Chondrocyte (in vitro differentiated cells): ENCODE measurements around the gene SLC6A6. TPM values are rescaled to one million over a fixed set of nuclear protein-coding genes. Genes with fewer than 3 reads are reported as not detected.

Experiments used
- DNase-seq: peaks from one replicate; pipeline ENCODE4 v3.0.0; 2021; ENCODE audit warnings: mixed read lengths, low spot score
- H3K27ac Mint-ChIP-seq: one replicate; pipeline ENCODE4 v1.8.0; 2021; ENCODE audit warnings: mild to moderate bottlenecking, moderate library complexity, mixed read lengths; ENCODE audit not compliant: unreplicated experiment
- H3K27me3 Mint-ChIP-seq: 2 replicates; pipeline ENCODE4 v1.8.0; 2021; ENCODE audit warnings: low read depth, mixed read lengths
- H3K36me3 Mint-ChIP-seq: 2 replicates; pipeline ENCODE4 v1.8.0; 2021; ENCODE audit warnings: low read depth, mixed read lengths
- H3K4me1 Mint-ChIP-seq: 2 replicates; pipeline ENCODE4 v1.8.0; 2021; ENCODE audit warnings: low read depth, mild to moderate bottlenecking, mixed read lengths
- H3K4me3 Mint-ChIP-seq: one replicate; pipeline ENCODE4 v1.8.0; 2021; ENCODE audit warnings: mild to moderate bottlenecking, moderate library complexity, mixed read lengths; ENCODE audit not compliant: unreplicated experiment
- H3K9me3 Mint-ChIP-seq: 2 replicates; pipeline ENCODE4 v1.8.0; 2021; ENCODE audit warnings: low read depth, mixed read lengths
- CTCF ChIP-seq: fragments of 200-600 bp; sonication (generic); IDR thresholded peaks from 2 replicates; pipeline ENCODE4 v1.5.0; 2021; ENCODE audit warnings: antibody characterized with exemption, mild to moderate bottlenecking, moderate library complexity
- total RNA-seq: library from RNA; stranded (reverse); gene quantifications from 3 replicates; pipeline ENCODE4 v1.2.1, GENCODE V29; 2021

The SLC6A6 gene
- total RNA-seq, 1 donor from 2014 or later: 46.0 TPM

- Mint-ChIP-seq H3K27me3 (no peaks in the 10 kb centered on the region), H3K4me1 (peaks cover 44% of the 10 kb centered on the region), H3K9me3 (no peaks in the 10 kb centered on the region), H3K27ac (no peak overlapping the region), H3K4me3 (no peak overlapping the region), H3K36me3 (no peaks in the 10 kb centered on the region)
- no peak for DNase-seq
- TF ChIP-seq CTCF: no peak
These were observed 13.2 kb upstream of the SLC6A6 start for GRCh38 chr3:14389166-14389606.

GRCh38 chr3:14389716-14390115, 12.7 kb upstream of the SLC6A6 start:
- Mint-ChIP-seq H3K4me1 (peaks cover 49% of the 10 kb centered on the region), H3K27ac (no peak overlapping the region), H3K9me3 (no peaks in the 10 kb centered on the region), H3K36me3 (no peaks in the 10 kb centered on the region), H3K4me3 (no peak overlapping the region), H3K27me3 (no peaks in the 10 kb centered on the region)
- no peak for TF ChIP-seq CTCF
- DNase-seq: no peak

- Mint-ChIP-seq H3K27ac (peak overlapping the region; percentile 89), H3K9me3 (no peaks in the 10 kb centered on the region), H3K27me3 (no peaks in the 10 kb centered on the region), H3K36me3 (no peaks in the 10 kb centered on the region), H3K4me3 (no peak overlapping the region), H3K4me1 (peaks cover 54% of the 10 kb centered on the region)
- no peak for TF ChIP-seq CTCF
- DNase-seq: no peak
These were observed 11.4 kb upstream of the SLC6A6 start for GRCh38 chr3:14391033-14391432.

- no peak overlapping the region for H3K4me3 Mint-ChIP-seq
- H3K4me1 Mint-ChIP-seq: peaks cover 61% of the 10 kb centered on the region
- no peak overlapping the region for H3K27ac Mint-ChIP-seq
- TF ChIP-seq CTCF: no peak
- H3K27me3 Mint-ChIP-seq: no peaks in the 10 kb centered on the region
- H3K36me3 Mint-ChIP-seq: no peaks in the 10 kb centered on the region
- DNase-seq: no peak
- H3K9me3 Mint-ChIP-seq: no peaks in the 10 kb centered on the region
These were observed 10.2 kb upstream of the SLC6A6 start for GRCh38 chr3:14392231-14392630.

- Mint-ChIP-seq H3K4me3 (no peak overlapping the region), H3K27ac (peak overlapping the region; percentile 89)
These were observed 9.5 kb upstream of the SLC6A6 start for GRCh38 chr3:14392803-14393319.

More at GRCh38 chr3:14392803-14393319, 9.5 kb upstream of the SLC6A6 start:
- DNase-seq: no peak
- Mint-ChIP-seq H3K27me3 (no peaks in the 10 kb centered on the region), H3K4me1 (peaks cover 67% of the 10 kb centered on the region), H3K36me3 (no peaks in the 10 kb centered on the region), H3K9me3 (no peaks in the 10 kb centered on the region)
- no peak for TF ChIP-seq CTCF
